Fibroblast of lung (primary cell): ENCODE results near the gene HEBP2.

ENCODE experiments used
- EZH2 ChIP-seq: IDR thresholded peaks from 2 replicates; pipeline ENCODE4 v1.5.1; 2012; ENCODE audit warnings: low read length, control low read depth, mild to moderate bottlenecking; ENCODE audit errors: missing control alignments
- TF ChIP-seq, protein P1 (sequence below), 2 donors: IDR thresholded peaks in 1 of 2; conservative IDR thresholded peaks in 1 of 2; 1 replicate in 1 of 2; 2 replicates in 1 of 2; pipeline ENCODE4 v1.5.1; 2011 to 2012; ENCODE audit warnings: low read length in 2 of 2, control low read depth in 1 of 2, inconsistent platforms in 1 of 2, low read depth in 1 of 2, mild to moderate bottlenecking in 1 of 2

- TF ChIP-seq, protein P1, sequence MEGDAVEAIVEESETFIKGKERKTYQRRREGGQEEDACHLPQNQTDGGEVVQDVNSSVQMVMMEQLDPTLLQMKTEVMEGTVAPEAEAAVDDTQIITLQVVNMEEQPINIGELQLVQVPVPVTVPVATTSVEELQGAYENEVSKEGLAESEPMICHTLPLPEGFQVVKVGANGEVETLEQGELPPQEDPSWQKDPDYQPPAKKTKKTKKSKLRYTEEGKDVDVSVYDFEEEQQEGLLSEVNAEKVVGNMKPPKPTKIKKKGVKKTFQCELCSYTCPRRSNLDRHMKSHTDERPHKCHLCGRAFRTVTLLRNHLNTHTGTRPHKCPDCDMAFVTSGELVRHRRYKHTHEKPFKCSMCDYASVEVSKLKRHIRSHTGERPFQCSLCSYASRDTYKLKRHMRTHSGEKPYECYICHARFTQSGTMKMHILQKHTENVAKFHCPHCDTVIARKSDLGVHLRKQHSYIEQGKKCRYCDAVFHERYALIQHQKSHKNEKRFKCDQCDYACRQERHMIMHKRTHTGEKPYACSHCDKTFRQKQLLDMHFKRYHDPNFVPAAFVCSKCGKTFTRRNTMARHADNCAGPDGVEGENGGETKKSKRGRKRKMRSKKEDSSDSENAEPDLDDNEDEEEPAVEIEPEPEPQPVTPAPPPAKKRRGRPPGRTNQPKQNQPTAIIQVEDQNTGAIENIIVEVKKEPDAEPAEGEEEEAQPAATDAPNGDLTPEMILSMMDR (conservative IDR thresholded peaks at IDR 0.05 in 1 of 2, IDR thresholded peaks at IDR 0.05 in 1 of 2; ENCODE audit: low read depth in 1 of 2, low read length in 2 of 2) = no peak
- TF ChIP-seq EZH2 = no peak
These were observed 61.1 kb downstream of the HEBP2 start for GRCh38 chr6:138465007-138465645.
